CD4-positive, alpha-beta T cell treated with Interleukin-2 at 100 ng/mL for 4 hours (primary cell): Measurements from ENCODE around the gene EFNA4.

Experiments
- DNase-seq: peaks from one replicate; pipeline ENCODE4 v3.0.0-alpha.2; 2020; ENCODE audit warnings: low spot score

The EFNA4 gene

GRCh38 chr1:155063550-155064110 is at the start of gene EFNA4:
TSS of gene EFNA4 (plus strand) at chr1:155063740. CDS start at chr1:155063824, 84 bp downstream.
- DNase-seq: peak; percentile 85

GRCh38 chr1:155014709-155015508 is 48.6 kb upstream of the EFNA4 start:
- DNase-seq: no peak

GRCh38 chr1:155015527-155016230 is 47.9 kb upstream of the EFNA4 start:
- DNase-seq: no peak

GRCh38 chr1:155016231-155016831 is 47.2 kb upstream of the EFNA4 start:
- no peak for DNase-seq

- peak; percentile 92 for DNase-seq
Observed at GRCh38 chr1:155017041-155017945, 46.2 kb upstream of the EFNA4 start.

- no peak for DNase-seq
Observed at GRCh38 chr1:155017946-155018316, 45.6 kb upstream of the EFNA4 start.

- no peak for DNase-seq
Observed at GRCh38 chr1:155018617-155019348, 44.8 kb upstream of the EFNA4 start.

GRCh38 chr1:155019377-155020245 is 43.9 kb upstream of the EFNA4 start:
- DNase-seq: no peak

- DNase-seq: no peak
Observed at GRCh38 chr1:155022136-155022926, 41.2 kb upstream of the EFNA4 start.

- no peak for DNase-seq
Observed at GRCh38 chr1:155022927-155023236, 40.7 kb upstream of the EFNA4 start.

- no peak for DNase-seq
Observed at GRCh38 chr1:155023627-155024026, 39.9 kb upstream of the EFNA4 start.

- no peak for DNase-seq
Observed at GRCh38 chr1:155024315-155024714, 39.2 kb upstream of the EFNA4 start.

GRCh38 chr1:155026154-155026553 is 37.4 kb upstream of the EFNA4 start:
- no peak for DNase-seq

GRCh38 chr1:155026588-155026987 is 37.0 kb upstream of the EFNA4 start:
- no peak for DNase-seq

- DNase-seq: no peak
Observed at GRCh38 chr1:155029513-155030242, 33.9 kb upstream of the EFNA4 start.

- DNase-seq: no peak
Observed at GRCh38 chr1:155030243-155030795, 33.2 kb upstream of the EFNA4 start.

GRCh38 chr1:155030899-155031298 is 32.6 kb upstream of the EFNA4 start:
- no peak for DNase-seq

- DNase-seq: no peak
Observed at GRCh38 chr1:155032886-155033285, 30.7 kb upstream of the EFNA4 start.
